ENCODE data around the gene RAB14.

DNA sequence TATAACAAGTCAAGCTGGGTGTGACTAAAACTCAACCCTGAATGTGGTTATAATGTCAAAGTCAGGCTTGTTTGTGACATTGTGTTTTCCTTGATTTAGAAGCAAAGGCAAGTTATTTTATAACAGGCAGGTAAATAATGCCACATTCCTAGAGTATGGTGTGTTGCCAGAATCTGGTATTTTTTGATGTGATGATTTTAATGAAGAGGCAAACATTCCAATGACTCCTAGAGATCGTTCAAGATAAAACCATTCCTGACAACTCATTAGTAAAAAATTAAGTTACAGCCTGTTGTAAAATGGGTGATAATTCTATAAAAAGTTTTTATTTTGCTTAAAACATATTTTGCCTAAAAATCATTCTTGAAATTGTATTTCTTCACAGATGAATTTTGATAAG is 60.0 kb downstream of the RAB14 start:
- TF ChIP-seq CTCF (conservative IDR thresholded peaks at IDR 0.05; ENCODE audit: low read depth in 2 of 2) (no peak), EZH2 (IDR thresholded peaks at IDR 0.05; ENCODE audit: low read depth, unreplicated experiment) (no peak), POLR2AphosphoS5 (IDR thresholded peaks at IDR 0.05; ENCODE audit: low read depth) (no peak), CREB1 (CRISPR knock-in tag; IDR thresholded peaks at IDR 0.05; ENCODE audit: low read depth) (no peak), EZH2phosphoT487 (IDR thresholded peaks at IDR 0.05; ENCODE audit: unreplicated experiment) (no peak), JUNB (IDR thresholded peaks at IDR 0.05; ENCODE audit: unreplicated experiment) (no peak), ZNF114 (CRISPR knock-in tag; IDR thresholded peaks at IDR 0.05) (no peak)
- TF ChIP-seq, protein P1, sequence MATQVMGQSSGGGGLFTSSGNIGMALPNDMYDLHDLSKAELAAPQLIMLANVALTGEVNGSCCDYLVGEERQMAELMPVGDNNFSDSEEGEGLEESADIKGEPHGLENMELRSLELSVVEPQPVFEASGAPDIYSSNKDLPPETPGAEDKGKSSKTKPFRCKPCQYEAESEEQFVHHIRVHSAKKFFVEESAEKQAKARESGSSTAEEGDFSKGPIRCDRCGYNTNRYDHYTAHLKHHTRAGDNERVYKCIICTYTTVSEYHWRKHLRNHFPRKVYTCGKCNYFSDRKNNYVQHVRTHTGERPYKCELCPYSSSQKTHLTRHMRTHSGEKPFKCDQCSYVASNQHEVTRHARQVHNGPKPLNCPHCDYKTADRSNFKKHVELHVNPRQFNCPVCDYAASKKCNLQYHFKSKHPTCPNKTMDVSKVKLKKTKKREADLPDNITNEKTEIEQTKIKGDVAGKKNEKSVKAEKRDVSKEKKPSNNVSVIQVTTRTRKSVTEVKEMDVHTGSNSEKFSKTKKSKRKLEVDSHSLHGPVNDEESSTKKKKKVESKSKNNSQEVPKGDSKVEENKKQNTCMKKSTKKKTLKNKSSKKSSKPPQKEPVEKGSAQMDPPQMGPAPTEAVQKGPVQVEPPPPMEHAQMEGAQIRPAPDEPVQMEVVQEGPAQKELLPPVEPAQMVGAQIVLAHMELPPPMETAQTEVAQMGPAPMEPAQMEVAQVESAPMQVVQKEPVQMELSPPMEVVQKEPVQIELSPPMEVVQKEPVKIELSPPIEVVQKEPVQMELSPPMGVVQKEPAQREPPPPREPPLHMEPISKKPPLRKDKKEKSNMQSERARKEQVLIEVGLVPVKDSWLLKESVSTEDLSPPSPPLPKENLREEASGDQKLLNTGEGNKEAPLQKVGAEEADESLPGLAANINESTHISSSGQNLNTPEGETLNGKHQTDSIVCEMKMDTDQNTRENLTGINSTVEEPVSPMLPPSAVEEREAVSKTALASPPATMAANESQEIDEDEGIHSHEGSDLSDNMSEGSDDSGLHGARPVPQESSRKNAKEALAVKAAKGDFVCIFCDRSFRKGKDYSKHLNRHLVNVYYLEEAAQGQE (IDR thresholded peaks at IDR 0.05; ENCODE audit: unreplicated experiment), result no peak
- TF ChIP-seq, protein P2, sequence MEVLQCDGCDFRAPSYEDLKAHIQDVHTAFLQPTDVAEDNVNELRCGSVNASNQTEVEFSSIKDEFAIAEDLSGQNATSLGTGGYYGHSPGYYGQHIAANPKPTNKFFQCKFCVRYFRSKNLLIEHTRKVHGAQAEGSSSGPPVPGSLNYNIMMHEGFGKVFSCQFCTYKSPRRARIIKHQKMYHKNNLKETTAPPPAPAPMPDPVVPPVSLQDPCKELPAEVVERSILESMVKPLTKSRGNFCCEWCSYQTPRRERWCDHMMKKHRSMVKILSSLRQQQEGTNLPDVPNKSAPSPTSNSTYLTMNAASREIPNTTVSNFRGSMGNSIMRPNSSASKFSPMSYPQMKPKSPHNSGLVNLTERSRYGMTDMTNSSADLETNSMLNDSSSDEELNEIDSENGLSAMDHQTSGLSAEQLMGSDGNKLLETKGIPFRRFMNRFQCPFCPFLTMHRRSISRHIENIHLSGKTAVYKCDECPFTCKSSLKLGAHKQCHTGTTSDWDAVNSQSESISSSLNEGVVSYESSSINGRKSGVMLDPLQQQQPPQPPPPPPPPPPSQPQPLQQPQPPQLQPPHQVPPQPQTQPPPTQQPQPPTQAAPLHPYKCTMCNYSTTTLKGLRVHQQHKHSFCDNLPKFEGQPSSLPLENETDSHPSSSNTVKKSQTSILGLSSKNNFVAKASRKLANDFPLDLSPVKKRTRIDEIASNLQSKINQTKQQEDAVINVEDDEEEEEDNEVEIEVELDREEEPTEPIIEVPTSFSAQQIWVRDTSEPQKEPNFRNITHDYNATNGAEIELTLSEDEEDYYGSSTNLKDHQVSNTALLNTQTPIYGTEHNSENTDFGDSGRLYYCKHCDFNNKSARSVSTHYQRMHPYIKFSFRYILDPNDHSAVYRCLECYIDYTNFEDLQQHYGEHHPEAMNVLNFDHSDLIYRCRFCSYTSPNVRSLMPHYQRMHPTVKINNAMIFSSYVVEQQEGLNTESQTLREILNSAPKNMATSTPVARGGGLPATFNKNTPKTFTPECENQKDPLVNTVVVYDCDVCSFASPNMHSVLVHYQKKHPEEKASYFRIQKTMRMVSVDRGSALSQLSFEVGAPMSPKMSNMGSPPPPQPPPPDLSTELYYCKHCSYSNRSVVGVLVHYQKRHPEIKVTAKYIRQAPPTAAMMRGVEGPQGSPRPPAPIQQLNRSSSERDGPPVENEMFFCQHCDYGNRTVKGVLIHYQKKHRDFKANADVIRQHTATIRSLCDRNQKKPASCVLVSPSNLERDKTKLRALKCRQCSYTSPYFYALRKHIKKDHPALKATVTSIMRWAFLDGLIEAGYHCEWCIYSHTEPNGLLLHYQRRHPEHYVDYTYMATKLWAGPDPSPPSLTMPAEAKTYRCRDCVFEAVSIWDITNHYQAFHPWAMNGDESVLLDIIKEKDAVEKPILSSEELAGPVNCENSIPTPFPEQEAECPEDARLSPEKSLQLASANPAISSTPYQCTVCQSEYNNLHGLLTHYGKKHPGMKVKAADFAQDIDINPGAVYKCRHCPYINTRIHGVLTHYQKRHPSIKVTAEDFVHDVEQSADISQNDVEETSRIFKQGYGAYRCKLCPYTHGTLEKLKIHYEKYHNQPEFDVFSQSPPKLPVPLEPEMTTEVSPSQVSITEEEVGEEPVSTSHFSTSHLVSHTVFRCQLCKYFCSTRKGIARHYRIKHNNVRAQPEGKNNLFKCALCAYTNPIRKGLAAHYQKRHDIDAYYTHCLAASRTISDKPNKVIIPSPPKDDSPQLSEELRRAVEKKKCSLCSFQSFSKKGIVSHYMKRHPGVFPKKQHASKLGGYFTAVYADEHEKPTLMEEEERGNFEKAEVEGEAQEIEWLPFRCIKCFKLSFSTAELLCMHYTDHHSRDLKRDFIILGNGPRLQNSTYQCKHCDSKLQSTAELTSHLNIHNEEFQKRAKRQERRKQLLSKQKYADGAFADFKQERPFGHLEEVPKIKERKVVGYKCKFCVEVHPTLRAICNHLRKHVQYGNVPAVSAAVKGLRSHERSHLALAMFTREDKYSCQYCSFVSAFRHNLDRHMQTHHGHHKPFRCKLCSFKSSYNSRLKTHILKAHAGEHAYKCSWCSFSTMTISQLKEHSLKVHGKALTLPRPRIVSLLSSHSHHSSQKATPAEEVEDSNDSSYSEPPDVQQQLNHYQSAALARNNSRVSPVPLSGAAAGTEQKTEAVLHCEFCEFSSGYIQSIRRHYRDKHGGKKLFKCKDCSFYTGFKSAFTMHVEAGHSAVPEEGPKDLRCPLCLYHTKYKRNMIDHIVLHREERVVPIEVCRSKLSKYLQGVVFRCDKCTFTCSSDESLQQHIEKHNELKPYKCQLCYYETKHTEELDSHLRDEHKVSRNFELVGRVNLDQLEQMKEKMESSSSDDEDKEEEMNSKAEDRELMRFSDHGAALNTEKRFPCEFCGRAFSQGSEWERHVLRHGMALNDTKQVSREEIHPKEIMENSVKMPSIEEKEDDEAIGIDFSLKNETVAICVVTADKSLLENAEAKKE (CRISPR knock-in tag; IDR thresholded peaks at IDR 0.05), result no peak
- TF ChIP-seq, protein P3, sequence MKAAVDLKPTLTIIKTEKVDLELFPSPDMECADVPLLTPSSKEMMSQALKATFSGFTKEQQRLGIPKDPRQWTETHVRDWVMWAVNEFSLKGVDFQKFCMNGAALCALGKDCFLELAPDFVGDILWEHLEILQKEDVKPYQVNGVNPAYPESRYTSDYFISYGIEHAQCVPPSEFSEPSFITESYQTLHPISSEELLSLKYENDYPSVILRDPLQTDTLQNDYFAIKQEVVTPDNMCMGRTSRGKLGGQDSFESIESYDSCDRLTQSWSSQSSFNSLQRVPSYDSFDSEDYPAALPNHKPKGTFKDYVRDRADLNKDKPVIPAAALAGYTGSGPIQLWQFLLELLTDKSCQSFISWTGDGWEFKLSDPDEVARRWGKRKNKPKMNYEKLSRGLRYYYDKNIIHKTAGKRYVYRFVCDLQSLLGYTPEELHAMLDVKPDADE (IDR thresholded peaks at IDR 0.05), result no peak
